Measurements from ENCODE around the gene GUSB.

DNA sequence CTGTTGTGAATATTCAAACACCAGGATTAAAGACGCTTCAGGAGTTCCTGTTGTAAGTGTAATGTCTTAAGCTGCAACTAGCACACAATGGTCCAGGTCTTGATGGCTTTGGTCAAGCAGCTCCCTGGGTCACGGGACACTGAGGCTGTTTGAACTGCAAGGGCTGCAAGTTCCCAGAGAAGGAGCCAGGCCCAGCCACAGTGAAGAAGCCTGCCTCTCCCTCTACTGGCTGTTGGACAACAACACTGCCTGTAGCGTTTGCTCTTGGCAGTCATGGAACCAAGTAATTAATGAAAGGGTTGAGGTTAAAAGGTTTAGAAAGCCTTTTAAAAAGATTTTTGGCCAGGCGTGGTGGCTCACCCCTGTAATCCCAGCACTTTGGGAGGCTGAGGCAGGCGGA lies 31.9 kb upstream of the GUSB start:
- TF ChIP-seq, protein P1, sequence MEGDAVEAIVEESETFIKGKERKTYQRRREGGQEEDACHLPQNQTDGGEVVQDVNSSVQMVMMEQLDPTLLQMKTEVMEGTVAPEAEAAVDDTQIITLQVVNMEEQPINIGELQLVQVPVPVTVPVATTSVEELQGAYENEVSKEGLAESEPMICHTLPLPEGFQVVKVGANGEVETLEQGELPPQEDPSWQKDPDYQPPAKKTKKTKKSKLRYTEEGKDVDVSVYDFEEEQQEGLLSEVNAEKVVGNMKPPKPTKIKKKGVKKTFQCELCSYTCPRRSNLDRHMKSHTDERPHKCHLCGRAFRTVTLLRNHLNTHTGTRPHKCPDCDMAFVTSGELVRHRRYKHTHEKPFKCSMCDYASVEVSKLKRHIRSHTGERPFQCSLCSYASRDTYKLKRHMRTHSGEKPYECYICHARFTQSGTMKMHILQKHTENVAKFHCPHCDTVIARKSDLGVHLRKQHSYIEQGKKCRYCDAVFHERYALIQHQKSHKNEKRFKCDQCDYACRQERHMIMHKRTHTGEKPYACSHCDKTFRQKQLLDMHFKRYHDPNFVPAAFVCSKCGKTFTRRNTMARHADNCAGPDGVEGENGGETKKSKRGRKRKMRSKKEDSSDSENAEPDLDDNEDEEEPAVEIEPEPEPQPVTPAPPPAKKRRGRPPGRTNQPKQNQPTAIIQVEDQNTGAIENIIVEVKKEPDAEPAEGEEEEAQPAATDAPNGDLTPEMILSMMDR (IDR thresholded peaks at IDR 0.05; ENCODE audit: low read depth, low read length, missing input control), result peak; percentile 44
- TF ChIP-seq, protein P2, sequence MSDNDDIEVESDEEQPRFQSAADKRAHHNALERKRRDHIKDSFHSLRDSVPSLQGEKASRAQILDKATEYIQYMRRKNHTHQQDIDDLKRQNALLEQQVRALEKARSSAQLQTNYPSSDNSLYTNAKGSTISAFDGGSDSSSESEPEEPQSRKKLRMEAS (IDR thresholded peaks at IDR 0.05), result no peak
- TF ChIP-seq YY1 (IDR thresholded peaks at IDR 0.05) (no peak), FOXA2 (IDR thresholded peaks at IDR 0.05) (no peak), SP1 (IDR thresholded peaks at IDR 0.05) (no peak)
- TF ChIP-seq, protein P3, sequence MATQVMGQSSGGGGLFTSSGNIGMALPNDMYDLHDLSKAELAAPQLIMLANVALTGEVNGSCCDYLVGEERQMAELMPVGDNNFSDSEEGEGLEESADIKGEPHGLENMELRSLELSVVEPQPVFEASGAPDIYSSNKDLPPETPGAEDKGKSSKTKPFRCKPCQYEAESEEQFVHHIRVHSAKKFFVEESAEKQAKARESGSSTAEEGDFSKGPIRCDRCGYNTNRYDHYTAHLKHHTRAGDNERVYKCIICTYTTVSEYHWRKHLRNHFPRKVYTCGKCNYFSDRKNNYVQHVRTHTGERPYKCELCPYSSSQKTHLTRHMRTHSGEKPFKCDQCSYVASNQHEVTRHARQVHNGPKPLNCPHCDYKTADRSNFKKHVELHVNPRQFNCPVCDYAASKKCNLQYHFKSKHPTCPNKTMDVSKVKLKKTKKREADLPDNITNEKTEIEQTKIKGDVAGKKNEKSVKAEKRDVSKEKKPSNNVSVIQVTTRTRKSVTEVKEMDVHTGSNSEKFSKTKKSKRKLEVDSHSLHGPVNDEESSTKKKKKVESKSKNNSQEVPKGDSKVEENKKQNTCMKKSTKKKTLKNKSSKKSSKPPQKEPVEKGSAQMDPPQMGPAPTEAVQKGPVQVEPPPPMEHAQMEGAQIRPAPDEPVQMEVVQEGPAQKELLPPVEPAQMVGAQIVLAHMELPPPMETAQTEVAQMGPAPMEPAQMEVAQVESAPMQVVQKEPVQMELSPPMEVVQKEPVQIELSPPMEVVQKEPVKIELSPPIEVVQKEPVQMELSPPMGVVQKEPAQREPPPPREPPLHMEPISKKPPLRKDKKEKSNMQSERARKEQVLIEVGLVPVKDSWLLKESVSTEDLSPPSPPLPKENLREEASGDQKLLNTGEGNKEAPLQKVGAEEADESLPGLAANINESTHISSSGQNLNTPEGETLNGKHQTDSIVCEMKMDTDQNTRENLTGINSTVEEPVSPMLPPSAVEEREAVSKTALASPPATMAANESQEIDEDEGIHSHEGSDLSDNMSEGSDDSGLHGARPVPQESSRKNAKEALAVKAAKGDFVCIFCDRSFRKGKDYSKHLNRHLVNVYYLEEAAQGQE (IDR thresholded peaks at IDR 0.05), result no peak

Data from liver (tissue), 3 donors.